ENCODE results near the gene MAP4.

- TF ChIP-seq CTCF (conservative IDR thresholded peaks at IDR 0.05; ENCODE audit: low read depth, low read length) (no peak), EZH2phosphoT487 (IDR thresholded peaks at IDR 0.05; ENCODE audit: borderline replicate concordance, low read length) (no peak), EZH2 (IDR thresholded peaks at IDR 0.05; ENCODE audit: low read length, unreplicated experiment) (no peak)
Measured at GRCh38 chr3:47871389-47871788, 144.8 kb downstream of the MAP4 start.

Data from PC-3 (cell line).